HG03558 (cell line): ENCODE results near the gene STT3B.

Experiments
- ATAC-seq: cut with Tn5 transposase; IDR thresholded peaks from one replicate; pipeline ENCODE4 v1.9.1; 2021; ENCODE audit warnings: moderate number of reproducible peaks; ENCODE audit not compliant: unreplicated experiment; ENCODE audit errors: extremely low read depth

Gene STT3B

DNA sequence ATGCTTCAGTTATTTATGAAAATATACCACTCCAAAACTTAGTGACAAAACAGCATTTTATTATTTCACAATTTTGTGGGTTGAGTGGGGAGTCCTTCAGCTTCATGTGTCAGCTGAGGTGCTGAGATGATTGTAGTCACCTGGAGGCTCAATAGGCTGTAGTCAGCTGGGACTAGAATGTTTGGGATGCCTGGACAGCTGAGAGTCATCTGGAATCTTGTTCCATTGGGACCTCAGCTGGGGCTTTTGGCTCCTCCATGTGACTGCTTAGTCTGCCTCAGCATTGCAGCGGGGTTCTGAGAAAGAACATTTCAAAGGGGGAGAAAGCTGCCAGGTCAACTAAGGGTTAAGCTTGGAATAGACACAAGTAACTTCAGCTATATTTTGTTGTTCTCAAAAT, 13.4 kb downstream of the STT3B start:
- no peak for ATAC-seq

- no peak for ATAC-seq
Observed at GRCh38 chr3:31546725-31547124, 14.0 kb downstream of the STT3B start.

DNA sequence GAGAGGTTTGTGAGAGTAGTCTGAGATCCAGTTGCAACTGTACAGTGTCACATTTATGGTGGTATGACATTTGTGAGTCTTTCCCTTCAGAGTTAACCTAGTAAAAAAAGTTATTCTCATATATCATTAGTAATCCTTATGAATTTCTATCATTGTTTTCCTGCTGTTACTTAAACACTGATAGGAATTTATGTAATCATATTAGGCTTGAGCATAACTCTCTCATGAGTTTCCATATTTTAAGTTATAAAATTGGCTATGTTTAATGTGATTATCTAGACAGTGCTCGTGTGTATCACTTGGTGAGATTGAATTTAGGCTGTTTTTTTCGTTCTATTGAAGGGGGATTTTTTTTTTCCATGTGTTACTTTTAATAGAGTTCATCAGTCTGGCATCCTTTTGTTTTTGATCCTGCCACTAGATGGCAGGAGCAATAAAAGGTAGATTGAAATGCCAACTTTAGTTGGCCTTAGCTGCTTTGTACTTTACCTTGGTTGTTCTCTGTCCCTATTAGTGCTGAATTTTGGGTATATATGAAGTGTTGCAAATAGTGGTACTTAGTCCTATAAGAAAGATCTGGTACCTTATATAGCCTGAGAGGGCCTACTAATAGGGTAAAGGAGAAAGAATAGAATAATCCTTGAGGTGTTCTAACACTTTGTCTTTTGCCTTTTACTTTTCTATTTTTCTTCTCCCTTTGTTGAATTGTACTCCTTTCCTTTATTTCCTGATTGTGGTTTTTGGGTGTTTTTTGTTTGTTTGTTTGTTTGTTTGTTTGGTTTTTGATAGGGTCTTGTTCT, 17.9 kb downstream of the STT3B start:
- ATAC-seq: no peak

GRCh38 chr3:31551646-31552045, 18.9 kb downstream of the STT3B start:
- ATAC-seq: no peak

- no peak for ATAC-seq
Observed at GRCh38 chr3:31552103-31552502, 19.4 kb downstream of the STT3B start.

GRCh38 chr3:31553258-31553657, 20.5 kb downstream of the STT3B start:
- no peak for ATAC-seq

DNA sequence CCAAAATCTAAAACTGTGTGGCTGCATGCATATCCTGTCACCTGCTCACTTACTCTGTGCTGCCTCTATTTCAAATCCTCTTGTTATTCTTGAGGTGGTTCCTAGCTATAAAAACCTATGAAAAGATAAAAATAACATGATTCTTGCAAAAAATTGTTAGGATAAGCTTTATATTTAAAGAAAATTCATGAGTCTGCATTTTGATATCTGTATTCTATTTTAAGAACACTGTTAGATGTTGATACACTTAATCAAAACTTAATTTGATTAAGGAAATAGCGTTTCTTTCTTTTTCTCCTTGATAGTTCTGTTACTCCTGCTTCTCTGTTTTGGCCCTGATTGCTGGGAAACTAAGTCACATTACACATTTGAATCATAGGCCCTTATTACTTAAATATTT, 22.5 kb downstream of the STT3B start:
- ATAC-seq: no peak

GRCh38 chr3:31559872-31560534, 27.3 kb downstream of the STT3B start:
- no peak for ATAC-seq

DNA sequence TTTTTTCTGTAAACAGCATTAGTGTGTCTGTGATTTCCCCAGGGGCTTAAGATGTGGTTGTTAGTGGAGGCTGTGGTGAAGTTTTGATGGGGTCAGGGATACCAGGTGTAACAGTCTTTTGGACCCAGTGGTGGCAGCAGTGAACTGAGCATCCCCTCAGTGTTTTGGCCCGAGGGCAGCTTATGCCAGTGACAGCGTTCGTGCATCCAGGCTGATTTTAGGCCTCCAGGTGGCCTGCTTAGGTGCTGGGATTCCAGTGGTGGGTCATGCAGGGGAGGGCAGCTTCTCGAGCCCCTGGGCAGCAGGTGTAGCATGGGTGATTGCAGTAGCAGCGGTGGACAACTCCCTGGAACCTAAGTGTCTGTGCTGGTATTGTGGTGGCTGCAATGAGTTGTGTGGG, 29.2 kb downstream of the STT3B start:
- no peak for ATAC-seq

GRCh38 chr3:31562525-31562924, 29.8 kb downstream of the STT3B start:
- ATAC-seq: no peak

DNA sequence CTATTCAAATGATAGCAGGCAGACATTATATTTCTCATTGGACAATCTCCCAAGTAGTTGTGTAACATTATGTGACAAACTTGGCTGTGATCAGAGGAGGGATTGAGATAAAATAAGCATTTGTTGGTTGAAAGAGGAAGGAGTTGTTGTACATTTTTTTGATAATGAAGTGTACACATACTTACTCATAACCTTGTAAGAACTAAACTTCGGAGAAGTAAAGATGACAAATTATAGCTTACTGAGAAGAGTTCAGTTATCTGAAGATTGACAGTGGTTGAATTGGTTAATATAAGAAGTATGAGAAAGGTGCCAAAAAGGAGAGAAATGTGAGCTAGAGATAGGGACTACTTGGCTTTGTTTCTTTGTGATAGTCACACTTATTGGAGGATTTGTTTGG, 32.6 kb downstream of the STT3B start:
- no peak for ATAC-seq

DNA sequence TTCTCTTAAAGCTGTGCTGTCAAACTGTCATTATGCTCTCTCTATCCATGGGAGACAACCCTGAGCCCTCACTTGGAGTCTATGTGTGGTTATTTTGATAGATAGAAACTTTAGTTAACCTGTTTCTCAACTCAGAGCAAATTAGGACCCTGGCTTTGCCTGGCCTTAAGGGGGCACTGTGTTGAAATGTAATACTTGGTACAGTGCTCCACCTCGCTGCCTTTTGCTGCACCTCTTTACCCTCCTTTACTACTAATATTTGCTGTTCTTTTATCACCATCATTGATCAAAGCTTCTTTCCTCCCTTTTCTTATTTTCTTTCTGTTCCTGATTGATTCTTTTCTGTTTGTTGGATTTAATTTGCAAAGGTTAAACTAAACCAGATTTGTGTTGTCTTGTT, 34.3 kb downstream of the STT3B start:
- ATAC-seq: no peak

DNA sequence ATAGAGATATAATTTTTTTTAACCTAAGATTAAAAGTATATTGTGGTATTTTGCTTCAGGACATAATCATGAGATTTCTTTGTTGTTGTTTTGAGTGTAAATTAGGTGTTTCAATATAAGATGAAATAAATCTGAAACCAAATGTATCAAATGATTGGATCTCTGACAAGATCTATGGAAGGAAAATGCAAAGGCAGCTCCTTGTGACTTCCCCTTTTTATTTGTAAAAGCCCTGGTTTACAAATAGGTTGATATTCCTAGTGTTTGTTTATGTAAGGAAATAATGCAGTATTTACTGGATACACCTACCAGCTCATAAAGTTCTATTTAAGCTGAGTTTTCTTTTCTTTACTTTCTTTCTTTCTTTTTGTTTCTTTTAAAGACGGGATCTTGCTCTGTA, 35.9 kb downstream of the STT3B start:
- ATAC-seq: no peak

- no peak for ATAC-seq
Observed at GRCh38 chr3:31571325-31571724, 38.6 kb downstream of the STT3B start.

GRCh38 chr3:31572236-31573004, 39.7 kb downstream of the STT3B start:
- ATAC-seq: no peak

DNA sequence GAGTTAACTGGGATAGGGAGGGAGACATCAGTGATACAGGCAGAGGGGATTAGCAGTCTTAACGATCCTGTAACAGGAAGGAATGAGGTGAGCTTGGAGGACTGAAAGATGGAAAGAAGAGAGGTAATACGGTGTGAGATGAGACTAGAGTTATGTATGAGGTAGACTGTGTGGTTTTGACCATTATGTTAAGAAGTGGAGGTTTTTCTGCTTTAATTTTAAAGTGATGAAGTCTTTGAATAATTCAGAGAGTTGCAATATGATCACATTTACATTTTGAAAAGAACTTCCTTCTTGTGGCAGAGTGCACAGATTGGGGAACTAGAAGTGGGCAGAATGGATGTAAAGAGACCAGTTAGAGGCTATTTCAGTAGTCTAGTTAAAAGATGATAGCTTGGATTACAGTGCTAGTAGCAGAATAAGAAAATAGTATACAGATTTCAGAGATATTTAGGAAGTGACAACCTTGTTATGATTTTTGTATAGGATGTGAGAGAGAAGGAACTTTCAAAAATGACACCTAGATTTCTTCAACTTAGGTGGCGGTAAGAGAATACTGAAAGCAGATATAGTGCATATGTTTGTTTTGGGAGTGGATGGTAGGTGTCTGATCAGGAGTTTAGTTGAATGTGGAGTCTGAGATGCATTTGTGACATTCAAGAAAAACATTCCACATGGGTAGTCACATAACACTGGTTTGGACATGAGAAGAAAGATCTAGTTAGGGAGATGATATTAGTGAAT, 40.5 kb downstream of the STT3B start:
- ATAC-seq: no peak

- no peak for ATAC-seq
Observed at GRCh38 chr3:31575448-31575847, 42.7 kb downstream of the STT3B start.

- no peak for ATAC-seq
Observed at GRCh38 chr3:31576521-31576920, 43.8 kb downstream of the STT3B start.

DNA sequence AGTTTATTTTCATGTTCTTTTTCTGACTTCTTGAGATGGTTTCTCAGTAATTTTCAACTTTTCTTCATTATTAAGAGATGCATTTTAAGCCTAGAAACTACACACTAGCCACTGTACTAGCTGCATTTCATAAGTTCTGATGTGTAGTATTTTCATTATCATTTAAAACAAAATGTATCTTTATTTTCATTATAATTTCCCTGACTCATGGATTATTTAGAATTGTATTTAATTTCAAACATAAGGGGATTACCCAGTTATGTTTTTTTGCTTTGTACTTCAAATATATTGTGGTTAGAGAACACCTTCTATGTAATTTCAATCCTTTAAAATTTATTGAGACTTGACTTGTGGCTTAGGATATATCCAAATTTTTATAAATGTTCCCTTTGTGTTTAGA, 44.5 kb downstream of the STT3B start:
- ATAC-seq: no peak

DNA sequence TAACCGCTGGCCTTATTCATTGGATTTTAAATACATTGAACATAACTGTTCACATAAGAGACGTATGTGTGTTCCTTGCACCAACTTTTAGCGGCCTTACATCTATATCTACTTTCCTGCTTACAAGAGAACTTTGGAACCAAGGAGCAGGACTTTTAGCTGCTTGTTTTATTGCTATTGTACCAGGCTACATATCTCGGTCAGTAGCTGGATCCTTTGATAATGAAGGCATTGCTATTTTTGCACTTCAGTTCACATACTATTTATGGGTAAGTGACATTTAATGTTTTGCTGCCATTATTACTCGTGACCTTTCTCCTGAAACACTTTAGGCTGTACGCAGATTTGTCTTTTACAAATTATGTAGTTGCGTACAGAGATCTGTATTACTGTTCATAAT, 47.1 kb downstream of the STT3B start:
- no peak for ATAC-seq

GRCh38 chr3:31580645-31581044, 47.9 kb downstream of the STT3B start:
- ATAC-seq: no peak
